GM11168 (cell line): ENCODE measurements around the gene DENND4A.

Source experiments
- in situ Hi-C: fragments of 300-500 bp; cut with MboI; formaldehyde crosslinking; loops from one replicate; pipeline ENCODE4 v1.12.0; 2022; ENCODE audit warnings: low sequenced_read_pairs; ENCODE audit not compliant: unreplicated experiment

The DENND4A gene

DNA sequence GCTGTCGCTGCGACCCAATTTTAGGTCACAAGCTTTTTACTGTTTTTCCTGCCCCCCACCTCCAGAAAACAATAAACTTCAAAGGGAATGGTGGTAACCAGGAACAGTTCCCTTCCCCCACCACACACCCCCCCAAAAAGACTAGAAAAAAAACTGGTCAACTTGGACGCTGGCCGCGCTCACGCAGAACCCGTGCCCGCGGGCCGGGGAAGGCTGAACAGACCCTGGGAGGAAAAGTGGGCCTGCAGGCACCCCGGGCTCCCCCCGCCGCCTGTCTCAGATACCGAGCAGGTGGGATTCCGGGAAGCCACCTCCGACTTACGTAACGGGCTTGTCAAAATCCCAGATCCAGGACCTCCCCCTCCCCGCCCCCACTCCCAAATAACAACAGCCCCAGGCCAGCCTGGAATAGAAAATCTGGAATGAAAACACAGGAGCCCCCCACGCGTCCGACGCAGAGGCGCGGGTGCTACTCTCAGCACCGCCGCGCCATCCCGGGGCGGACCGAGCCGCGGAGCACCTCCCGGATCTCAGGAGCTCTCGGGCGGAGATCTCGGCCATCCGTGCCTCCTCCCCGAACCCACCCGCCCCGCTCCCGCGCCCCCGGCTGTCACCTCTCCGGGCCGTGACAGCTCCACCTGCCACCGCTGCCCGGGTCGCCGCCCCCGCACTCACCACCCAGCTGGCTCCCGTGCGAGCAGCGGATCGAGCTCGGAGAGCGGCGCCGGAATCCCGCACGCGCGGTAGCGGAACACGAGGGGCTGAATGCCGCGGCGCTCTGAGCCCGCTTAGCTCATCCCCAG lies 557 bp downstream of the DENND4A start:
- in situ Hi-C loops: no loop called here

DNA sequence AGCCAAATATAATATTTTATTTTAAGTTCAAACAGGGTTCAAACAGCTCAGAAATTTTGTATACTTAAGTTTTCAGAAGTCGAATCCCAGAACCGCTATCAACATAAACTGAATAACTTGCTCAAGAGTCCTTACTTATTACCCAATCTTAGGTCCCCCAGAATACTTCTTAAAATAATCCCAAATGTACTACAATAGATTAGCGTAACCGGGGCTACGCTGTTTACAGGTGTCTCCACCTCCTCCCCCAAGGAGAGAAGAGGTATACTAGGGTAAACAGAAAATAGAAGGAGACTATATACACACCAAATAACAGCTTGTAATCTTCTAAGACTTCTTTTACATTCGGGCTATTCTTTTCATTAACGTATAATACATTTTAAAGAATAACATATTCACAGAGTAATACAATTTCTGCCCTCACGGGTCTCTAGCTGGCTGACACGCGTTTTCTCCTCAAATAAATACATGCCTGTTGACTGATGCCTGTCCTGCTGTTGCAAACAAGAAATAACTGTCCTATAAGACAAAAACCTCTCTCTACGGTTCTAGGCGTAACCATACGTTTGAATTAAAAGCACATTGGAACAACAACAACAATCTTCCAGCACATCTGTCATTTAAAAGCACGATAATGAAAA lies 1.3 kb downstream of the DENND4A start:
- in situ Hi-C loops: no loop called here

GRCh38 chr15:65789759-65790425 lies 2.2 kb downstream of the DENND4A start:
- in situ Hi-C loops: no loop called here

- in situ Hi-C loops: no loop called here
Measured at GRCh38 chr15:65789105-65789504, 3.0 kb downstream of the DENND4A start.

DNA sequence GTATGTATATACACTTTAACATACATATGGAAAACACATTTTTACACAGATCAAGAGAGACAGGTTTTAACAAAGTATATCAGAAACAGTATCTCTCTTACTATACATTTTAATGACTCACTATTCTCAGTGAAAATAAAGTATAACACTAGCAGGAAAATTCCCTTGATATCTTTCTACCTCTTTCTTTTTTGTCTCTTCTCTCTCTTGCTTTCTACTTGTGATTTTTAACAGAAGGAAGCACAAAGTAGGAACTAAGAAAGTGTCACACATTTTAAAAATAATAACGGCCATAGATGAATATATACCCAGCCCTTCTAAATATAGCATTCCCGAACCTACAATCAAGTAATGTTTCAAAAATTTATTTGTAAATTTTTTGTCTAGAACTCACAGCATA lies 4.8 kb downstream of the DENND4A start:
- in situ Hi-C loops: no loop called here

- in situ Hi-C loops: no loop called here
Measured at GRCh38 chr15:65785151-65785550, 6.9 kb downstream of the DENND4A start.

DNA sequence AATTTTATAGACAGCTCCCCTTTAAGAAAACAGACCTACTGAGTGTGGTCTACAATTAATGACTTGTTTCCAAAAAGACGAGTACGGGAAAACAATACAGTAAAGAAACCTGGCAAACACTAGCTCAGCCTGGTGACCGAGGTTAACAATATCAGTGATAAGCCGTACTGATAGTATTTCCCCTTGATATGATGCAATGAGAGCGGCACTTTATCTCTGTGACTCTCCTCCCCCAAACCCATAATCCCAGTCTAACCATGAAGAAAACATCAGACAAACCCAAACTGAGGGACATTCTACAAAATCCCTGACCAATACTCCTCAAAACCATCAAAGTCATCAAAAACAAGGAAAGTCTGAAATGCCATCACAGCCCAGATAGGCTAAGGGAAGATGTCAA lies 8.2 kb downstream of the DENND4A start:
- in situ Hi-C loops: no loop called here

DNA sequence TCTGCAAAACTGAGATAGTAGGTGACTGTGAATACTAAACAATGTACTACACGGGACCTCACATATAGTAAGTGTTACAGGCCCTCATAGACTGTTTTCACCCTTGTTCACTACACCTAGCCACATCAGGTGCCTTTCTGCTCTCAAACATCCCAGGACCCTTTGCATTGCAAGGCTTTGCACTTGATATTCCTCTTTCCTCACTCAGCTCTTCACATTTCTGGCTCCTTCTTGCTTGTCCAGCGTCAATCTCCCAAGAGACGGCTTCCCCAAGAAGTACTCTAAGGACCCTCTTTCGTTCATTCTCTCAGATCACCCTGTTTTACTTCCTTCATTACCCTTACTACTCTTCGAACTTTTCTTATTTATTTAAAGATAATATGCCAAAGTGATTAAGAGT lies 10.0 kb downstream of the DENND4A start:
- in situ Hi-C loops: no loop called here

GRCh38 chr15:65778701-65779100 lies 13.4 kb downstream of the DENND4A start:
- in situ Hi-C loops: loop anchor here (10.0 kb wide), 1 partner anchor 46 kb away; no protein-coding TSS in a partner anchor

GRCh38 chr15:65778269-65778668 lies 13.8 kb downstream of the DENND4A start:
- in situ Hi-C loops: loop anchor here (10.0 kb wide), 1 partner anchor 47 kb away; no protein-coding TSS in a partner anchor

DNA sequence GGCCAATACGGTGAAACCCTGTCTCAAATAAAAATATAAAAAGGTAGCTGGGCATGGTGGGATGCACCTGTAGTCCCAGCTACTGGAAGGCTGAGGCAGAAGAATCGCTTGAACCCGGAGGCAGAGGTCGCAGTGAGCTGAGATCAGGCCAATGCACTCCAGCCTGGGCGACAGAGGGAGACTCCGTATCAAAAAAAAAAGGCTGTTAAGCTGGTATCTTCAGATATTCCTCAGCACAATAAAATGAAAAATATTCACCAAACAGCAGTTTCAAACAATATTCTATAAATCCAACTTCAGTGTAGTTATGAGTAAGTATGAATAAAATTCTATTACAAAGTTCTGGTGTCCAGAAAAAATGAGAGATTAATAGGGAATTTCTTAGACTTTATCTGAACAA lies 14.2 kb downstream of the DENND4A start:
- in situ Hi-C loops: loop anchor here (10.0 kb wide), 1 partner anchor 47 kb away; no protein-coding TSS in a partner anchor

DNA sequence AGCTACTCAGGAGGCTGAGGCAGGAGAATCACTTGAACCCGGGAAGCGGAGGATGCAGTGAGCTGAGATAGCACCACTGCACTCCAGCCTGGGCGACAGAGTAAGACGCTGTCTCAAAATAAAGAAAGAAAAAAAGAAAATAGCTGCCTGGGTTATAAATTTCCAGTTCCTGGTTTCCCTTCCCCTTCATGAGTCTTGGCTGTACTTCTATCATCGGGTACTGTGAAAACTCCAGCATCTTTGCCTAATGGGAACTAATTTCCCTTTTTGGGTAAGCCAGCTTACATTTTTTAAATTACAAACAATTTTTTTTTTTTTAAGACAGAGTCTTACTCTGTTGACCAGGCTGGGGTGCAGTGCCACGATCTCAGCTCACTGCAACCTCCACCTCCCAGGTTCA lies 15.0 kb downstream of the DENND4A start:
- in situ Hi-C loops: loop anchor here (10.0 kb wide), 1 partner anchor 48 kb away; no protein-coding TSS in a partner anchor

- in situ Hi-C loops: loop anchor here (10.0 kb wide), 1 partner anchor 51 kb away; no protein-coding TSS in a partner anchor
Measured at GRCh38 chr15:65773386-65774111, 18.5 kb downstream of the DENND4A start.

GRCh38 chr15:65772930-65773329 lies 19.2 kb downstream of the DENND4A start:
- in situ Hi-C loops: loop anchor here (10.0 kb wide), 1 partner anchor 52 kb away; no protein-coding TSS in a partner anchor

DNA sequence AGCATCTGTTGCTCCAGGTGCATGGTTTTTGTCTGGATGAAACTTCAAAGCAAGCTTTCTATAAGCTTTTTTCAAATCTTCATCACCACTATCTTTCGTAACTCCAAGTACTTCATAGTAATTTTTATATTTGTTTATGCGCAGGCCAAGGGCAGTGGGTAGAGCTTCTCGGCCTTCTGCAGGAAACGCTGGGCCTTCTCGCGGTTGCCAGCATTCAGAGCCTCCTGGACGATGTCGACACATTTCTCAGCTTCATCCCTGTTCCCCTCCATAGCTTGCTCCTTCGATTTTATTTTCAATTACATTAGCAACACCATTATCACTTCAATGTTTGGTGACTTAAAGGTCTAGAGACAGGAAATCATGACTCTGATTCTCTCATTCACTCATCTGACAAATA lies 20.2 kb downstream of the DENND4A start:
- in situ Hi-C loops: loop anchor here (10.0 kb wide), 1 partner anchor 53 kb away; no protein-coding TSS in a partner anchor

GRCh38 chr15:65769482-65769881 lies 22.6 kb downstream of the DENND4A start:
- in situ Hi-C loops: no loop called here

DNA sequence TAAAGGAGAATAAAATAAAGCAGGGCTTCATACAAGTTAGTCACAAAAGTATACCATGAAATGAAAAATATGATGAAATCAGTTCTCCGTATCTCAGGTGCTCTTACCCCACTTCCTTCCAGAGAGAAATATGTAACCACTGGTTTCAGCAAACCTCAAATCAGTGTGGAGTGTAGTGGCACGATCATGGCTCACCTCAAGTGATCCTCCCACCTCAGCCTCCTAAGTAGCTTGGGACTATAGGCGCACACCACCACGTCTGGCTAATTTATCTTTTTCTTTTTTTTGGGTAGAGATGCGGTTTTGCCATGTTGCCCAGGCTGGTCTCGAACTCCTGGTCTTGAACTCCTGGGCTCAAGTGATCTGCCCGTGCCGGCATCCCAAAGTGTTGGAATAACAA lies 24.2 kb downstream of the DENND4A start:
- in situ Hi-C loops: no loop called here

DNA sequence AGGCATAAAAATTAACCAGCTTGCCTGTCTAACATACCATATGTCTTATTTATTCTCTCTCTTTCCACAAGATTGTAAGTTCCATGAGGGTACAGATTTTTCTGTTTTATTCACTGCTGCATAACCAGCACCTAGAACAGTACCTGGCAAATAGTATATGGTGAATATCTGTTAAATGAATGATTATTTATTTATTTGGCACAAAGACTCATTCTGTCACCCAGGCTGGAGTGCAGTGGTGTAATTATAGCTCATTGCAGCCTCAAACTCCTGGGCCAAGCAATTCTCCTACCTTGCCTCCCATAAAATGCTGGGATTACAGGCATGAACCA lies 24.9 kb downstream of the DENND4A start:
- in situ Hi-C loops: no loop called here

- in situ Hi-C loops: no loop called here
Measured at GRCh38 chr15:65766422-65767263, 25.4 kb downstream of the DENND4A start.
